Measurements from ENCODE around the gene CDC42BPA. TPM values are rescaled to one million over a fixed set of nuclear protein-coding genes. Genes with fewer than 3 reads are reported as not detected.

CDC42BPA gene
- total and polyA plus RNA-seq, 2 of the 13 experiments (the other 11 are each of a cell fraction or from before 2014, with no cell fraction given): 6.5 to 16.0 TPM

- no peak overlapping the region for H3K4me3 ChIP-seq (replicated peaks in 1 of 3; ENCODE audit: insufficient read depth in 1 of 3, low read depth in 2 of 3, low read length in 3 of 3)
- no peak for DNase-seq (ENCODE audit: low spot score)
- FAIRE-seq: no peak
- BruUV-seq (replicated peaks): no TSS peak
- POLR2A ChIA-PET: no interaction called here
- ATAC-seq: no peak
- WGBS (ENCODE audit: low lambda C conversion rate): 91% methylated on average over 2 of the region's 2 CpGs
- H3K9me3 ChIP-seq (ENCODE audit: low read length): no peaks in the 10 kb centered on the region
- CTCF ChIA-PET (ENCODE audit: low intra/inter-chr PET ratio, low total read pairs): no interaction called here
- no peaks in the 10 kb centered on the region for H3K4me1 ChIP-seq (ENCODE audit: insufficient read depth, low read length)
- H3K4me2 ChIP-seq (ENCODE audit: low read depth, low read length): no peak overlapping the region
- no peaks in the 10 kb centered on the region for H3K27me3 ChIP-seq (ENCODE audit: control insufficient read depth in 1 of 2, insufficient read depth in 2 of 2, low read length in 2 of 2)
- no peak overlapping the region for H3K9ac ChIP-seq (ENCODE audit: insufficient read depth, low read depth, low read length)
- no peaks in the 10 kb centered on the region for H3K79me2 ChIP-seq (ENCODE audit: insufficient read depth, low read length)
- peaks cover 2 to 21% of the 10 kb centered on the region in 2 experiments; a peak in 1 of 5 replicates for H3K36me3 ChIP-seq (replicated peaks in 1 of 2; ENCODE audit: control insufficient read depth in 1 of 2, insufficient read depth in 2 of 2, low read length in 2 of 2)
- H2AFZ ChIP-seq (ENCODE audit: low read length): no peak overlapping the region
- no peaks in the 10 kb centered on the region for H4K20me1 ChIP-seq (ENCODE audit: insufficient read depth, low read length)
- intact Hi-C loops (cut with micrococcal nuclease; ENCODE audit: unreplicated experiment) (no loop called here), in situ Hi-C loops (cut with HindIII; ENCODE audit: extremely low pct_ligation_motif_present, low pct_unique_long_range_greater_than_20kb) (no loop called here)
- H3K27ac ChIP-seq (ENCODE audit: extremely low read length, insufficient read depth, low read length): no peak overlapping the region
- TF ChIP-seq AHR (CRISPR knock-in tag; IDR thresholded peaks at IDR 0.05) (no peak), THAP9 (CRISPR knock-in tag; IDR thresholded peaks at IDR 0.05; ENCODE audit: borderline replicate concordance) (no peak), ZNF567 (CRISPR knock-in tag; IDR thresholded peaks at IDR 0.05; ENCODE audit: borderline replicate concordance) (no peak), SRSF9 (IDR thresholded peaks at IDR 0.05; ENCODE audit: borderline replicate concordance, insufficient read depth, low read depth, low read length, poor library complexity, severe bottlenecking) (no peak), ZC3H13 (CRISPR knock-in tag; IDR thresholded peaks at IDR 0.05) (no peak), AHDC1 (CRISPR knock-in tag; IDR thresholded peaks at IDR 0.05; ENCODE audit: borderline replicate concordance) (no peak), SMAD1 (CRISPR knock-in tag; IDR thresholded peaks at IDR 0.05; ENCODE audit: borderline replicate concordance, low read depth) (no peak), ZBTB3 (CRISPR knock-in tag; IDR thresholded peaks at IDR 0.05; ENCODE audit: borderline replicate concordance, low read depth) (no peak), MZF1 (CRISPR knock-in tag; IDR thresholded peaks at IDR 0.05; ENCODE audit: borderline replicate concordance) (no peak), AFF4 (CRISPR knock-in tag; IDR thresholded peaks at IDR 0.05) (no peak), NR2F2 (IDR thresholded peaks at IDR 0.05; ENCODE audit: borderline replicate concordance, low read depth) (no peak)
These were observed 245.3 kb downstream of the CDC42BPA start for GRCh38 chr1:227072991-227073390.
